PC-9 (cell line): ENCODE measurements around the gene PIK3R1. TPM values are rescaled to one million over a fixed set of nuclear protein-coding genes. Genes with fewer than 3 reads are reported as not detected.

ENCODE experiments used
- BruUV-seq: library from RNA; stranded (reverse); fragments of 400-500 nt; replicated peaks from 2 replicates; lab custom pipeline; 2021; lab: Mats Ljungman, UMichigan
- CTCF ChIA-PET: fragments of 300-600 bp; sonication (Branson Sonifier 250); formaldehyde crosslinking; loops from one replicate; lab custom pipeline; 2022; ENCODE audit warnings: antibody characterized with exemption; lab: Charles Lee
- POLR2A ChIA-PET: fragments of 300-600 bp; sonication (Branson Sonifier 250); formaldehyde crosslinking; loops from one replicate; lab custom pipeline; 2022; ENCODE audit warnings: antibody characterized with exemption; ENCODE audit not compliant: unreplicated experiment; lab: Charles Lee
- DNase-seq, 2 experiments: peaks; one replicate each; pipeline versions ENCODE4 v3.0.0 to v3.0.0-alpha.2; 2015 to 2022; ENCODE audit warnings: mixed read lengths in 1 of 2
- H2AFZ ChIP-seq: fragments of 200-600 bp; sonication (generic); 2 replicates; pipeline ENCODE4 v1.8.1; 2017; ENCODE audit warnings: antibody characterized with exemption
- H3F3A ChIP-seq: fragments of 200-600 bp; sonication (generic); 2 replicates; pipeline ENCODE4 v1.8.1; 2017; ENCODE audit warnings: antibody characterized with exemption, mild to moderate bottlenecking, low read depth; ENCODE audit not compliant: insufficient read depth
- H3K27ac ChIP-seq: fragments of 200-600 bp; sonication (generic); 2 replicates; pipeline ENCODE4 v1.6.1; 2016; ENCODE audit warnings: mixed run types
- H3K27me3 ChIP-seq: fragments of 200-600 bp; sonication (generic); 2 replicates; pipeline ENCODE4 v1.6.1; 2016; ENCODE audit warnings: low read depth, mixed run types; ENCODE audit not compliant: insufficient read depth
- H3K36me3 ChIP-seq: fragments of 200-600 bp; sonication (generic); 2 replicates; pipeline ENCODE4 v1.6.1; 2016; ENCODE audit warnings: low read depth, mixed run types
- H3K4me1 ChIP-seq: fragments of 200-600 bp; sonication (generic); replicated peaks from 2 replicates; pipeline ENCODE4 v1.6.1; 2016; ENCODE audit warnings: mixed run types; ENCODE audit not compliant: insufficient read depth
- H3K4me2 ChIP-seq: fragments of 200-600 bp; sonication (generic); 2 replicates; pipeline ENCODE4 v1.6.1; 2017; ENCODE audit warnings: mixed run types
- H3K4me3 ChIP-seq: fragments of 200-600 bp; sonication (generic); 2 replicates; pipeline ENCODE4 v1.6.1; 2016; ENCODE audit warnings: mixed run types
- H3K79me2 ChIP-seq: fragments of 200-600 bp; sonication (generic); 2 replicates; pipeline ENCODE4 v1.6.1; 2017; ENCODE audit warnings: low read depth, mixed run types
- H3K9me2 ChIP-seq: fragments of 200-600 bp; sonication (generic); 2 replicates; pipeline ENCODE4 v1.8.1; 2017; ENCODE audit warnings: mild to moderate bottlenecking; ENCODE audit not compliant: insufficient read depth
- H3K9me3 ChIP-seq: fragments of 200-600 bp; sonication (generic); 2 replicates; pipeline ENCODE4 v1.8.1; 2016; ENCODE audit warnings: low read depth; ENCODE audit not compliant: insufficient read depth
- H4K20me1 ChIP-seq: fragments of 200-600 bp; sonication (generic); 2 replicates; pipeline ENCODE4 v1.8.1; 2017; ENCODE audit not compliant: insufficient read depth
- EZH2 ChIP-seq: fragments of 200-600 bp; sonication (generic); IDR thresholded peaks from 2 replicates; pipeline ENCODE4 v1.8.0; 2017; ENCODE audit warnings: antibody characterized with exemption, low read depth
- intact Hi-C: fragments of 100-400 bp; cut with micrococcal nuclease; formaldehyde crosslinking; loops from one replicate; pipeline ENCODE4 v1.10.0; 2022; ENCODE audit not compliant: unreplicated experiment
- total RNA-seq: library from RNA; stranded (reverse); gene quantifications from 2 replicates; pipeline ENCODE4 v1.2.3, GENCODE V29; 2021
- TF ChIP-seq, protein P1 (sequence below): fragments of 200-600 bp; sonication (generic); conservative IDR thresholded peaks from 2 replicates; pipeline ENCODE4 v1.6.1; 2017; ENCODE audit warnings: mixed run types, antibody characterized with exemption, mild to moderate bottlenecking, moderate library complexity

PIK3R1 gene
- total RNA-seq, 1 experiment from 2014 or later = 15.9 TPM

GRCh38 chr5:68342693-68343092 lies 127.1 kb downstream of the PIK3R1 start:
- Histone ChIP-seq H3K9me3 (peaks cover under 1% of the 10 kb centered on the region; the same call in 1 of the 2 replicates), H3K79me2 (no peaks in the 10 kb centered on the region), H4K20me1 (no peaks in the 10 kb centered on the region), H3K27me3 (no peaks in the 10 kb centered on the region), H3F3A (peaks cover 18% of the 10 kb centered on the region; the same call in 1 of the 2 replicates), H3K9me2 (0 out of 2 replicates have a peak, but pooled peaks cover 4% of the 10 kb centered on the region), H3K36me3 (no peaks in the 10 kb centered on the region), H3K4me2 (no peak overlapping the region), H3K27ac (no peak overlapping the region), H2AFZ (no peak overlapping the region), H3K4me3 (no peak overlapping the region), H3K4me1 (peaks cover 29% of the 10 kb centered on the region)
- ChIA-PET CTCF (no interaction called here), POLR2A (interaction anchor here (0.5 kb wide), 1 partner anchor 62 kb away, joined by 5 read pairs; no protein-coding TSS in a partner anchor)
- no TSS peak for BruUV-seq
- DNase-seq = no peak
- intact Hi-C loops = no loop called here
- TF ChIP-seq, protein P1, sequence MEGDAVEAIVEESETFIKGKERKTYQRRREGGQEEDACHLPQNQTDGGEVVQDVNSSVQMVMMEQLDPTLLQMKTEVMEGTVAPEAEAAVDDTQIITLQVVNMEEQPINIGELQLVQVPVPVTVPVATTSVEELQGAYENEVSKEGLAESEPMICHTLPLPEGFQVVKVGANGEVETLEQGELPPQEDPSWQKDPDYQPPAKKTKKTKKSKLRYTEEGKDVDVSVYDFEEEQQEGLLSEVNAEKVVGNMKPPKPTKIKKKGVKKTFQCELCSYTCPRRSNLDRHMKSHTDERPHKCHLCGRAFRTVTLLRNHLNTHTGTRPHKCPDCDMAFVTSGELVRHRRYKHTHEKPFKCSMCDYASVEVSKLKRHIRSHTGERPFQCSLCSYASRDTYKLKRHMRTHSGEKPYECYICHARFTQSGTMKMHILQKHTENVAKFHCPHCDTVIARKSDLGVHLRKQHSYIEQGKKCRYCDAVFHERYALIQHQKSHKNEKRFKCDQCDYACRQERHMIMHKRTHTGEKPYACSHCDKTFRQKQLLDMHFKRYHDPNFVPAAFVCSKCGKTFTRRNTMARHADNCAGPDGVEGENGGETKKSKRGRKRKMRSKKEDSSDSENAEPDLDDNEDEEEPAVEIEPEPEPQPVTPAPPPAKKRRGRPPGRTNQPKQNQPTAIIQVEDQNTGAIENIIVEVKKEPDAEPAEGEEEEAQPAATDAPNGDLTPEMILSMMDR = no peak
- no peak for TF ChIP-seq EZH2

- H3K9me3 ChIP-seq = peaks cover 5% of the 10 kb centered on the region; the same call in 1 of the 2 replicates
- intact Hi-C loops = no loop called here
Observed at GRCh38 chr5:68343421-68343826, 127.9 kb downstream of the PIK3R1 start.

GRCh38 chr5:68344447-68345111 lies 129.0 kb downstream of the PIK3R1 start:
- CTCF ChIA-PET = no interaction called here
- no peaks in the 10 kb centered on the region for H3K36me3 ChIP-seq
- no peaks in the 10 kb centered on the region for H3K79me2 ChIP-seq
- H3K4me3 ChIP-seq = no peak overlapping the region
- H3K4me1 ChIP-seq = peaks cover 29% of the 10 kb centered on the region
- intact Hi-C loops = loop anchor here (1.0 kb wide), 2 partner anchors 52 to 106 kb away; no protein-coding TSS in a partner anchor
- DNase-seq = peak; percentile 49 to 79
- peak overlapping the region; percentile 44 for H3K4me2 ChIP-seq
- no peak overlapping the region for H2AFZ ChIP-seq
- H3K27ac ChIP-seq = peak overlapping the region; percentile 87
- BruUV-seq = no TSS peak
- H3K9me3 ChIP-seq = peaks cover 5% of the 10 kb centered on the region; the same call in 1 of the 2 replicates
- no peaks in the 10 kb centered on the region for H4K20me1 ChIP-seq
- H3F3A ChIP-seq = peaks cover 18% of the 10 kb centered on the region; the same call in 1 of the 2 replicates
- H3K9me2 ChIP-seq = 0 out of 2 replicates have a peak, but pooled peaks cover 4% of the 10 kb centered on the region
- POLR2A ChIA-PET = interaction anchor here (0.7 kb wide), 1 partner anchor 18 kb away, joined by 5 read pairs; no protein-coding TSS in a partner anchor
- H3K27me3 ChIP-seq = no peaks in the 10 kb centered on the region
- no peak for TF ChIP-seq EZH2

More at GRCh38 chr5:68343421-68343826, 127.9 kb downstream of the PIK3R1 start:
- peak in 1 of 2 experiments; percentile 79 for DNase-seq
- H3K4me1 ChIP-seq = peaks cover 29% of the 10 kb centered on the region
- no peaks in the 10 kb centered on the region for H3K27me3 ChIP-seq
- H2AFZ ChIP-seq = no peak overlapping the region
- peak overlapping the region; percentile 87 for H3K27ac ChIP-seq
- ChIA-PET POLR2A (interaction anchor here (0.5 kb wide), 1 partner anchor 61 kb away, joined by 5 read pairs; no protein-coding TSS in a partner anchor), CTCF (interaction anchor here (0.8 kb wide), 1 partner anchor 10 kb away, joined by 3 read pairs; no protein-coding TSS in a partner anchor)
- no peaks in the 10 kb centered on the region for H4K20me1 ChIP-seq
- H3F3A ChIP-seq = peaks cover 18% of the 10 kb centered on the region; the same call in 1 of the 2 replicates
- TF ChIP-seq EZH2 = no peak
- TF ChIP-seq, protein P1 = no peak
- H3K4me3 ChIP-seq = no peak overlapping the region
- H3K9me2 ChIP-seq = 0 out of 2 replicates have a peak, but pooled peaks cover 4% of the 10 kb centered on the region
- no peaks in the 10 kb centered on the region for H3K36me3 ChIP-seq
- peak overlapping the region; percentile 44; the same call in 1 of the 2 replicates for H3K4me2 ChIP-seq
- BruUV-seq = no TSS peak
- H3K79me2 ChIP-seq = no peaks in the 10 kb centered on the region
